Effector memory CD4-positive, alpha-beta T cell (primary cell): ENCODE results near the gene OBSCN.
"Not testable (repeated sequence)": the region's sequence is repeated elsewhere in the genome, so short reads cannot be mapped to it uniquely, and the experiment has no call there.

Experiments used
- DNase-seq, 3 donors: peaks; one replicate each; pipeline ENCODE4 v3.0.0-alpha.2; 2020
- H3K27ac ChIP-seq: 2 replicates; pipeline ENCODE4 v1.7.0; 2013; ENCODE audit warnings: mild to moderate bottlenecking, low read length, moderate library complexity; ENCODE audit not compliant: insufficient read depth, poor library complexity, severe bottlenecking
- H3K27me3 ChIP-seq: replicated peaks from 2 replicates; pipeline ENCODE4 v1.7.0; 2013; ENCODE audit warnings: mild to moderate bottlenecking, low read length; ENCODE audit not compliant: insufficient read depth, control insufficient read depth, poor library complexity, severe bottlenecking
- H3K36me3 ChIP-seq: 2 replicates; pipeline ENCODE4 v1.7.0; 2013; ENCODE audit warnings: mild to moderate bottlenecking, low read length, moderate library complexity; ENCODE audit not compliant: control insufficient read depth, insufficient read depth
- H3K4me1 ChIP-seq: 2 replicates; pipeline ENCODE4 v1.7.0; 2013; ENCODE audit warnings: low read length, mild to moderate bottlenecking; ENCODE audit not compliant: control insufficient read depth, insufficient read depth, poor library complexity, severe bottlenecking
- H3K4me3 ChIP-seq: 2 replicates; pipeline ENCODE4 v1.7.0; 2013; ENCODE audit warnings: low read length, low read depth, mild to moderate bottlenecking; ENCODE audit not compliant: insufficient read depth, poor library complexity, severe bottlenecking
- H3K9me3 ChIP-seq: 2 replicates; pipeline ENCODE4 v1.7.0; 2013; ENCODE audit warnings: mild to moderate bottlenecking, low read length, moderate library complexity; ENCODE audit not compliant: control insufficient read depth

The OBSCN gene

DNA sequence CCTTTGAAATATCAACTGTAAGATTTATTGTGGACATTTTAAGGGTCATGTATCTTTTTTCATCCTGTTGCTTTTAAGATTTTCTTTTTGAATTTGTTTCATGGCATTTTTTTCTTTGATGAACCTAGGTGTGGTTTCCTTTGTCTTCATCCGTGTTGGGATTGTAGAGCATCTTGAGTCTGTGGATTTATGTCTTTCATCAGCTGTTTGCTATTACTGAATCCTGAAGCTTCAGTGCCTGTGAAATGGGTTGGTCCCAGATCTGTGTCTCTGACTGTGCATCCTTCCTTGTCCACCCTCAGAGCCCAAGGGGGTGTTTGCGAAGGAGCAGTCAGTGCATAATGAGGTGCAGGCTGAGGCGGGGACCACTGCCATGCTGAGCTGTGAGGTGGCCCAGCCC lies 37.3 kb downstream of the OBSCN start:
- peaks cover 7% of the 10 kb centered on the region for H3K9me3 ChIP-seq
- DNase-seq: no peak
- no peak overlapping the region for H3K27ac ChIP-seq
- H3K4me1 ChIP-seq: no peaks in the 10 kb centered on the region
- peaks cover 46% of the 10 kb centered on the region for H3K36me3 ChIP-seq
- H3K4me3 ChIP-seq: no peak overlapping the region
- H3K27me3 ChIP-seq: no peaks in the 10 kb centered on the region

DNA sequence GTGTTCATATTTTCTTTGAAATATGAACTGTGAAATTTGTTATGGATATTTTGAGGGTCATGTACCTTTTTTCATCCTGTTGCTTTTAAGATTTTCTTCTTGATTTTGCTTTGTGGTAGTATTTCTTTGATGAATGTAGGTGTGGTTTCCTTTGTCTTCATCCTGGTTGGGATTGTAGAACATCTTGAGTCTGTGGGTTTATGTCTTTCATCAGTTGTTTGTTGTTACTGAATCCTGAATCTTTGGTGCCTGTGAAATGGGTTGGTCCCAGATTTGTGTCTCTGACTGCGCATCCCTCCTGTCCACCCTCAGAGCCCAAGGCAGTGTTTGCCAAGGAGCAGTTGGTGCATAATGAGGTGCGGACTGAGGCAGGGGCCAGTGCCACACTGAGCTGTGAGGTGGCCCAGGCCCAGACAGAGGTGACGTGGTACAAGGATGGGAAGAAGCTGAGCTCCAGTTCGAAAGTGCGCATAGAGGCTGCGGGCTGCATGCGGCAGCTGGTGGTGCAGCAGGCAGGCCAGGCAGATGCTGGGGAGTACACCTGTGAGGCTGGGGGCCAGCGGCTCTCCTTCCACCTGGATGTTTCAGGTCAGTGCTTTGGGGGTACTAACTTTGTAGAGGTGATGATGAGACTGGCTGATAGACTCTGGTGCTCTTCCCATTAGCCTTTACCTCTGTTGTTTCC lies 38.5 kb downstream of the OBSCN start:
- H3K9me3 ChIP-seq: peaks cover 7% of the 10 kb centered on the region

GRCh38 chr1:228249513-228250305 lies 41.9 kb downstream of the OBSCN start:
- DNase-seq: no peak
- no peak overlapping the region for H3K27ac ChIP-seq
- no peaks in the 10 kb centered on the region for H3K27me3 ChIP-seq
- H3K4me1 ChIP-seq: no peaks in the 10 kb centered on the region
- no peak overlapping the region for H3K4me3 ChIP-seq
- H3K9me3 ChIP-seq: peaks cover 4% of the 10 kb centered on the region
- H3K36me3 ChIP-seq: peaks cover 27% of the 10 kb centered on the region

More for the DNA sequence above, 38.5 kb downstream of the OBSCN start:
- H3K36me3 ChIP-seq: peaks cover 46% of the 10 kb centered on the region
- no peaks in the 10 kb centered on the region for H3K27me3 ChIP-seq
- no peak overlapping the region for H3K27ac ChIP-seq
- no peaks in the 10 kb centered on the region for H3K4me1 ChIP-seq
- no peak overlapping the region for H3K4me3 ChIP-seq
- DNase-seq: no peak

GRCh38 chr1:228252476-228252875 lies 44.6 kb downstream of the OBSCN start:
- H3K9me3 ChIP-seq, H3K4me1 ChIP-seq, DNase-seq, H3K27ac ChIP-seq, H3K4me3 ChIP-seq, H3K27me3 ChIP-seq, H3K36me3 ChIP-seq: not testable (repeated sequence)

DNA sequence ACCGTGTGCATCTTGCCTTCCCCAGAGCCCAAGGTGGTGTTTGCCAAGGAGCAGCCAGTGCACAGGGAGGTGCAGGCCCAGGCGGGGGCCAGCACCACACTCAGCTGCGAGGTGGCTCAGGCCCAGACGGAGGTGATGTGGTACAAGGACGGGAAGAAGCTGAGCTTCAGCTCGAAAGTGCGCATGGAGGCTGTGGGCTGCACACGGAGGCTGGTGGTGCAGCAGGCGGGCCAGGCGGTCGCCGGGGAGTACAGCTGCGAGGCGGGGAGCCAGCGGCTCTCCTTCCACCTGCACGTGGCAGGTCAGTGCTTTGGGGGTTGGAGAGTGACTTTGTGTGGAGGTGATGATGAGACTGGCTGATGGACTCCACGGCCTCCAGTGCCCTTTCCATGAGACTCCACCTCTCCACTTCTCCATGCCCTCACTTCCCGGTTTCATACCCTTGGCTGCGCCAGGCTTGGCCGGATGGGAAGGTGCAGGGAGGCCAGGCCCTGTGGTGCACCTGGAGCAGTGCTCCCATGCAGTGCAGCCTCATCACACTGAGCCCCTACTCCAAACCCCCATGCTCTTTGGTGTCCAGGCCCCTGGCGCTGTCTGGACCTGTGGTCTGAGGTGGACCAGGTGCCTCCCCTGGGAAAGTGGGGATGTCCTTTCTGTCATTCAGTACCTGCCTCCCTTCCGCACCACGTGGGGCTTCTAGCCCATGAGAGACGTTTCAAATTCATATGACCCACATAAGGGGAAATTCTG lies 49.0 kb downstream of the OBSCN start:
- Histone ChIP-seq H3K36me3 (no peaks in the 10 kb centered on the region), H3K27ac (no peak overlapping the region), H3K27me3 (no peaks in the 10 kb centered on the region), H3K4me1 (no peaks in the 10 kb centered on the region), H3K9me3 (no peaks in the 10 kb centered on the region), H3K4me3 (no peak overlapping the region)
- no peak for DNase-seq

- no peaks in the 10 kb centered on the region for H3K27me3 ChIP-seq
- H3K4me1 ChIP-seq: no peaks in the 10 kb centered on the region
- H3K36me3 ChIP-seq: no peaks in the 10 kb centered on the region
- DNase-seq: no peak
- H3K4me3 ChIP-seq: no peak overlapping the region
- no peak overlapping the region for H3K27ac ChIP-seq
- no peaks in the 10 kb centered on the region for H3K9me3 ChIP-seq
Measured at GRCh38 chr1:228258486-228258885, 50.6 kb downstream of the OBSCN start.

- no peak overlapping the region for H3K27ac ChIP-seq
- no peaks in the 10 kb centered on the region for H3K27me3 ChIP-seq
- H3K4me1 ChIP-seq: no peaks in the 10 kb centered on the region
- H3K4me3 ChIP-seq: no peak overlapping the region
- no peak for DNase-seq
- no peaks in the 10 kb centered on the region for H3K9me3 ChIP-seq
- H3K36me3 ChIP-seq: no peaks in the 10 kb centered on the region
Measured at GRCh38 chr1:228259368-228259894, 51.6 kb downstream of the OBSCN start.

DNA sequence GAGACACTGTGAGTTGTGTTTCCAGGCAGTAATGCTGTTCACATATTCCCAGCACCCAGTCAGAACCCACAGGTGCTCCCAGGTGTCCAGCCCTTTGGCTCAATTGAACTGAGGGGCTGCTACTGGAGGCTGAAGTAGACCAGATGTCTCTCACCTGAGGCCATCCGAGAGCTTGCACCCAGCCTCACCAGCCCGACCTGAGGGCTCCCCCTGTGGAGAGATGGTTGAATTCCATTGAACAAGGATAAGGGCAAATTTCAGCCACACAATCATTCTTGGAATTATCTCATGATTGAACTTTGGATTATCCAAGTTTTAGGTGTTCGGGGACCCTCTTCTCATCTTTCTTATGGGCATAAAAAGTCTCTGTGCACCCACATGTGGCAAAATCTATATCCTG lies 52.1 kb downstream of the OBSCN start:
- no peak for DNase-seq
- Histone ChIP-seq H3K4me3 (no peak overlapping the region), H3K4me1 (no peaks in the 10 kb centered on the region), H3K27ac (no peak overlapping the region), H3K27me3 (no peaks in the 10 kb centered on the region), H3K36me3 (no peaks in the 10 kb centered on the region), H3K9me3 (no peaks in the 10 kb centered on the region)

- no peaks in the 10 kb centered on the region for H3K27me3 ChIP-seq
- DNase-seq: no peak
- H3K4me1 ChIP-seq: no peaks in the 10 kb centered on the region
- H3K4me3 ChIP-seq: no peak overlapping the region
- no peaks in the 10 kb centered on the region for H3K36me3 ChIP-seq
- H3K27ac ChIP-seq: no peak overlapping the region
- no peaks in the 10 kb centered on the region for H3K9me3 ChIP-seq
Measured at GRCh38 chr1:228261706-228262105, 53.9 kb downstream of the OBSCN start.
